Fibroblast of pulmonary artery (primary cell): ENCODE data around the gene TPCN2.

Source experiments
- DNase-seq: peaks from one replicate; pipeline ENCODE4 v3.0.0-alpha.2; 2010; ENCODE audit warnings: low read depth
- H3K4me3 ChIP-seq: replicated peaks from 2 replicates; pipeline ENCODE4 v1.5.1; 2011; ENCODE audit warnings: low read depth, mild to moderate bottlenecking, control low read depth, low read length, moderate library complexity
- CTCF ChIP-seq: IDR thresholded peaks from 2 replicates; pipeline ENCODE4 v1.5.1; 2011; ENCODE audit warnings: mild to moderate bottlenecking, control low read depth, low read length, inconsistent platforms; ENCODE audit errors: missing control alignments

TPCN2 gene

DNA sequence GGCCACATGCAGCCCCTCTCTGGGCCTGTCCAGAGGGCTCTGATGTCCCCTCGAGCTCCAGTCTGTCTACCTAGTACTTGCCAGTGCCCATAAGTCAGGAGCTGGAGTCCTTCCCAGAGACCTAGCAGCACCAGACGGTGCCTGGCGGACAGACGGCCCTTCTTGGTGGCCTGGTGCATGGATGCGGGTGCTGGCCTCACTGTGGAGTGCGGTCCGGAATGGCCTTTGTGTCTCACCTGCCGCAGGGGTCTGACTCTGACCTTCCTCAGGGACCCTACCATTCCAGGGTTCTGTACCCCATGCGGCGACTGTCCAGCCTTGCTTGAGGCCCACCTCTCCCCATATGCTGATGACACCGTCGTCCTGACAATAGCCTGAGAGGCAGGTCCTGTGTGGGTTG lies 77.6 kb downstream of the TPCN2 start:
- TF ChIP-seq CTCF, result no peak
- DNase-seq, result no peak
- no peak overlapping the region for H3K4me3 ChIP-seq

DNA sequence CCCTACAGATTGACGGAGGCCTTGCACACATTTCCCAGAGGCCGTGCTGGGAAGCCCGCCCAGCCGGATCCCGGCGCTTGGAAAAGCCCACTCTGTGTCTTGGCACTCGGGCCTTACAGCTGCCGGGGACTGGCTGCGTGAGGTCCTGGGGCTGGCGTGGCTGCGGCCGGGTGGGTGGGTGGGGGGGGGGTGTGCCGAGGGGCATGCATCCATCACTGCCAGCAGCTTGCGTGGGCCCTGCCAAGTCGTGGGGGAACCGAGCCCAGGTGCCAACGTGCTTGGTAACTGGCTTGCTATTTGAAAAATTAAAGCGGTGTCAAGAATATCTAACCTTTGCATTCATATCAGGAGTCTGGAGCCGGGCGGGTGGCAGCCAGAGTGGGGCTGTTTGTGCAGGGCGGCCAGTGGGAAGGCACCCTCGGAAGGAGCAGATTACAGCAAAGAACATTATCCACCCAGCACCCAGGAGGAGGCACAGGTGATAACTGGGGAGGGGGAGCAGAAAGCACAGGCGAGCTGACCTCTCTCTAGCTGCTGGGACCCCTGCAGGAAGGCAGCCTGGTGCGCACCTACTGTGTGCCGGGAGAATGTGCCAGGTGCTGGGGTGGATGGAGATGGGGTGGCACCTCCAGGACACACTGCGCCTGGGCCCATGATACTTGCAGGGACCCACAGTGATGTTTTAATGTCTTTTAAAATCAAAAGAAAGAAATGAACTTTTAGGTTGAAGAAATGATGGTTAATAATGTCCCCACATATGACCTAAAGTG lies 78.5 kb downstream of the TPCN2 start:
- H3K4me3 ChIP-seq, result no peak overlapping the region
- DNase-seq, result no peak
- TF ChIP-seq CTCF, result no peak

GRCh38 chr11:69127884-69128283 lies 79.2 kb downstream of the TPCN2 start:
- no peak overlapping the region for H3K4me3 ChIP-seq
- no peak for TF ChIP-seq CTCF
- DNase-seq, result no peak

- DNase-seq, result no peak
- no peak for TF ChIP-seq CTCF
- H3K4me3 ChIP-seq, result no peak overlapping the region
Measured at GRCh38 chr11:69129053-69129452, 80.3 kb downstream of the TPCN2 start.

GRCh38 chr11:69129647-69130046 lies 80.9 kb downstream of the TPCN2 start:
- no peak for DNase-seq
- H3K4me3 ChIP-seq, result no peak overlapping the region
- TF ChIP-seq CTCF, result no peak

DNA sequence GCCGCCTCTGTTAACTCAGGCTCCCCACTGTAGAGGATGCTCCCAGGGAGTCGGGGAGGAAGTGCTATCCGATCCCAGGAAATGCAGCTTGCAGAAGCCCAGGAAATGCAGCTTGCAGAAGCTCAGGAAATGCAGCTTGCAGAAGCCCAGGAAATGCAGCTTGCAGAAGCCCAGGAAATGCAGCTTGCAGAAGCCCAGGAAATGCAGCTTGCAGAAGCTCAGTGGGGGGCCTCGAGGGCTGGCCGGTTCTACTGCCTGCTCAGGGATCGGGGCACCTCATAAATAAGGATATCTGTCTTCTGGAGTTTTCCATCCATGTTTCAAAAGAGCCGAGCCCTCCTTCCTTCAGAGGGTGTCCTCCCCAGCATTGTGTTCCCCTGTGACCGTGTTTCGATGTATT lies 81.9 kb downstream of the TPCN2 start:
- H3K4me3 ChIP-seq, result no peak overlapping the region
- TF ChIP-seq CTCF, result no peak
- no peak for DNase-seq

DNA sequence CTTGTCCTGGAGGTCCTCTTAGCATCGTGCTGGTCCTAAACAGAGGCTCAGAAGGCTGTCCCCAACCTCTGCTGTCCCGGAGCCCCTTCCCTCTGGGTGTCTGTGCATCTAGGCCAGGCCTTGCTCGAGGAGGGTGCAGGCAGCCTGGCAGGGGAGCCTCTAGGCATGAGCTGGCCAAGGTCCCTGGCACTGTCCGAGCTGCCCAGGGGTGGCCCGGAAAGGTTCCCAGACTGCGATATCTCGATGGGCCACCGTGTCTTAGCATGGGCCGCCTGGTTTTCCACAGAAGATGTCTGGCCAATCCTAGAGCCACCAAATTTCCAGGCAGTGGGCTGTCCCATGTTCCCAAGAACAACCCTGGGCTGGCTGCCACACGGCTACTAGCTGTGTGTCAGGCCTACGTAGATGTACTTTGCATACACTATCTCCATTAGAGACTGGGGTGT lies 82.4 kb downstream of the TPCN2 start:
- no peak for DNase-seq
- H3K4me3 ChIP-seq, result no peak overlapping the region

More for the DNA sequence above, 82.4 kb downstream of the TPCN2 start:
- no peak for TF ChIP-seq CTCF
